ENCODE measurements around the gene GLT8D1.

Gene GLT8D1

GRCh38 chr3:52712291-52713212 lies 7.0 kb upstream of the GLT8D1 start:
- no peak for TF ChIP-seq CTCF (IDR thresholded peaks at IDR 0.05; ENCODE audit: low read depth, low read length, missing control alignments)
- no peak overlapping the region for H3K4me3 ChIP-seq (ENCODE audit: low read depth, low read length)
- no peak for DNase-seq (ENCODE audit: low read depth)

GRCh38 chr3:52710512-52710911 lies 4.9 kb upstream of the GLT8D1 start:
- no peak overlapping the region for H3K4me3 ChIP-seq (ENCODE audit: low read depth, low read length)
- no peak for TF ChIP-seq CTCF (IDR thresholded peaks at IDR 0.05; ENCODE audit: low read depth, low read length, missing control alignments)
- DNase-seq (ENCODE audit: low read depth): no peak

GRCh38 chr3:52707585-52707984 lies 2.0 kb upstream of the GLT8D1 start:
- DNase-seq (ENCODE audit: low read depth): no peak
- H3K4me3 ChIP-seq (ENCODE audit: low read depth, low read length): peak overlapping the region; percentile 90
- TF ChIP-seq CTCF (IDR thresholded peaks at IDR 0.05; ENCODE audit: low read depth, low read length, missing control alignments): no peak

- DNase-seq (ENCODE audit: low read depth): no peak
- H3K4me3 ChIP-seq (ENCODE audit: low read depth, low read length): peak overlapping the region; percentile 90
- no peak for TF ChIP-seq CTCF (IDR thresholded peaks at IDR 0.05; ENCODE audit: low read depth, low read length, missing control alignments)
These were observed 228 bp downstream of the GLT8D1 start for GRCh38 chr3:52705438-52705687.

- H3K4me3 ChIP-seq (ENCODE audit: low read depth, low read length): peak overlapping the region; percentile 90
- TF ChIP-seq CTCF (IDR thresholded peaks at IDR 0.05; ENCODE audit: low read depth, low read length, missing control alignments): no peak
- DNase-seq (ENCODE audit: low read depth): no peak
These were observed 767 bp downstream of the GLT8D1 start for GRCh38 chr3:52704611-52705437.

GRCh38 chr3:52703341-52703740 lies 2.2 kb downstream of the GLT8D1 start:
- no peak for DNase-seq (ENCODE audit: low read depth)
- no peak for TF ChIP-seq CTCF (IDR thresholded peaks at IDR 0.05; ENCODE audit: low read depth, low read length, missing control alignments)
- no peak overlapping the region for H3K4me3 ChIP-seq (ENCODE audit: low read depth, low read length)
